ENCODE data around the gene MALRD1.

DNA sequence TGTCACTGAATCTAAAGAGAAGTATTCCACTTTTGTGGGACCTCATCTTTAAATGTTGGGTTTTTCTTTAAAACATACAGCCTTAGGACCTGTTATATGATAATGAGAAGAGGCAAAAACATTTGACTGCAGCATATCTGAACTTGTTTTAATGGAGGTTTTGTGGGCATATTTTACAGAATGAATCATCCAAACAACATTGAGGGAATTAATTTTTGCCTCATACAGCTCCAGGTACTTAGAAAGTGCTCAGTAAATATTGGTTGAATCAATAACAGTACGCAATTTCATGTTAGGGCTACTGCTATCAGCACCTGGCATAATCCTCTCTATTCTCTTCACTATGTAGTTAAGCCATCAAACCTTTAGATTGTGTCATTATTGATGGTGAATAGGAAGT lies 115.9 kb downstream of the MALRD1 start:
- no peak for TF ChIP-seq EZH2phosphoT487 (IDR thresholded peaks at IDR 0.05; ENCODE audit: insufficient read depth, low read depth)
- TF ChIP-seq EZH2 (IDR thresholded peaks at IDR 0.05; ENCODE audit: insufficient read depth, poor library complexity, severe bottlenecking) = no peak

Measured in GM23248 (cell line).